Measurements from ENCODE around the gene QTRT2.

DNA sequence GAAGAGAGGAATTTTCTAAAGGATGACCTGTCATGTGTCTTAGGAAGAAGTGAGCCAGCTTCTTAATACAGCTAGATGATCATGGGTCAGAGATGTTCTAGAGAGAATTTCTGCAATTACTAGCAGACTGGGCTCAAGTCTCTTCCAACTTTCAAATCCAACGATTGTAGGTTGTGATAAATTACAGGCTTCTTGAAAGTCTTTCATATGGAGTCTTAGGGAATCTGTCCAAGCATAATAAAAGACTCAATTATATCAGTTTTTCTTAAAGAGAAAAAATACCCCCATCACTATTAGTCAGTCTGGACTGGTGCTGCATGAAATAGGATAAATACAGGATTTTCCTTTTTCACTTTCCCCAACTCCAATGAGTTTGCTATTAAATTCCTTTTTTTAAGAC, 63.2 kb downstream of the QTRT2 start:
- TF ChIP-seq POLR2A (IDR thresholded peaks at IDR 0.05; ENCODE audit: low read length) (no peak), GATA1 (IDR thresholded peaks at IDR 0.05; ENCODE audit: low read depth, low read length) (no peak)
